DLD1 (cell line): ENCODE measurements around the gene FUBP1.
"Not testable (repeated sequence)": the region's sequence is repeated elsewhere in the genome, so short reads cannot be mapped to it uniquely, and the experiment has no call there.

Experiments used
- in situ Hi-C: cut with HindIII; loops from 2 replicates; pipeline ENCODE4 v1.10.0; 2017; ENCODE audit warnings: low sequenced_read_pairs

The FUBP1 gene

GRCh38 chr1:77990629-77991204, 11.8 kb upstream of the FUBP1 start:
- in situ Hi-C loops: no loop called here

- in situ Hi-C loops: no loop called here
Measured at GRCh38 chr1:77989744-77990143, 10.9 kb upstream of the FUBP1 start.

DNA sequence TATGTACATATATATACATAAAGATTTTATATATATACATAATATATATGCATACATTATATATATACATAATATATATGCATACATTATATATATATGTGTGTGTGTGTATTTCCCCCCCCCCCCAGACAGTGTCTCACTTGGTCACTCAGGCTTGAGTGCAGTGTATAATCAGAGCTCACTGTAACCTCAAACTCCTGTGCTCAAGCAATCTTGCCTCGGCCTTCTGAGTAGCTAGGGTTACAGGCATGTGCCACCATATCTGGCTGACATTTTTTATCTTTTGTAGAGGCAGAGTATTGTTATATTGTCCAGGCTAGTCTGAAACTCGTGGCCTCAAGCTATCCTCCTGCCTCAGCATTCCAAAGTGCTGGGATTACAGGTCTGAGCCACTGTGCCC, 9.0 kb upstream of the FUBP1 start:
- in situ Hi-C loops: no loop called here

GRCh38 chr1:77986810-77987209, 7.9 kb upstream of the FUBP1 start:
- in situ Hi-C loops: no loop called here

DNA sequence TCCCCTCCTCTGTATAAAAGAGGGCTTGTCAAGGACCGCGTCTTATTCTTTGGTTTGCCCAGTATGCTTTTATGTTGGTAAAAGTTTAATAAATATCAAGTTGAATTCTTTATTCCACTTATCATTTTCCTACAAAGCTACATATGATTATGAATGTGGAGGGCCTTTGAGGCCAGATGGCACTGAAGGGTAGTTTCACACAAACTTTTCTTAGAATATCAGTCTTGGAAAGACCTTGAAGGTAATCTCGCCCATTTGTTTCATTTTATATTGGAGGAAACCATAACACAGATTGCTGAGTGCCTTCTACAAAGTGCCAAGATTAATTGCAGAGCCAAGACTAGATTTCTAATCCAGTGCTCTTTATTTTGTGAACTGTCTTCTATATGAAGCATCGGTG, 5.8 kb upstream of the FUBP1 start:
- in situ Hi-C loops: no loop called here

- in situ Hi-C loops: no loop called here
Measured at GRCh38 chr1:77983997-77984355, 5.1 kb upstream of the FUBP1 start.

GRCh38 chr1:77983352-77983996, 4.6 kb upstream of the FUBP1 start:
- in situ Hi-C loops: not testable (repeated sequence)

DNA sequence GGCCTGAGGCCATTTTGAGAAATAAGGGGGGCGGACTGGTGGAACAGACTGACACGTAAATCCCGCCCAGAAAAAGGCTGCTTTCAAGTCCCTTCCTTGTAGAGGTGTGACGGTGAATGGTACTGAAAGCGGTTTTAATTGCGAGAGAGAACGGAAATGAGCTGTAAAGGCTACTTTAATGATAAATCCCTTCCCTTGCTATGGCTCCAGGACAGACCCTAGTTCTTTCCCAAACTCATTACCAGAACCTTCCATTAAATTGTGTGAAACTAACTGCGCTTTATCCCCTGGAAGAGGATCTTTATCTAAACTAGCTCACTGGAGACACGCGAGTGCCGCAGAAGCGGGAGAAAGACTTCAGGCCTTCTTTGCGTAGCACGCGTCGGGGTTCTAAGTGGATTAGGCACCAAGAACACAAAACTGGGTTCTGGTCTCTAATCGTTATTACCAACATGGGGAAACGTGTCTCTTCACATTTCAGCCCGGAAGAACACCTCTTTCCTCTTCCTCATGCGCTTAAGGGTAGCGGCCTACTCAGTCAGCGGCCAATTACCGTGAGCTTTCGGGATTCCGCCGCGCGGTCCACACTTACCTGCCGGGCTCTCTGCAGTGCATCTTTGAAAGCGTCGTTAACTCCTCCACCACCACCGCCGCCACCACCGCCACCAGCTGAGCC, 441 bp downstream of the FUBP1 start:
- in situ Hi-C loops: no loop called here

GRCh38 chr1:77977989-77978292, 931 bp downstream of the FUBP1 start:
- in situ Hi-C loops: no loop called here

GRCh38 chr1:77976433-77977076, 2.3 kb downstream of the FUBP1 start:
- in situ Hi-C loops: no loop called here

- in situ Hi-C loops: no loop called here
Measured at GRCh38 chr1:77975907-77976306, 3.0 kb downstream of the FUBP1 start.

- in situ Hi-C loops: no loop called here
Measured at GRCh38 chr1:77975386-77975785, 3.5 kb downstream of the FUBP1 start.

GRCh38 chr1:77972080-77972479, 6.8 kb downstream of the FUBP1 start:
- in situ Hi-C loops: no loop called here

GRCh38 chr1:77970192-77970591, 8.7 kb downstream of the FUBP1 start:
- in situ Hi-C loops: no loop called here

DNA sequence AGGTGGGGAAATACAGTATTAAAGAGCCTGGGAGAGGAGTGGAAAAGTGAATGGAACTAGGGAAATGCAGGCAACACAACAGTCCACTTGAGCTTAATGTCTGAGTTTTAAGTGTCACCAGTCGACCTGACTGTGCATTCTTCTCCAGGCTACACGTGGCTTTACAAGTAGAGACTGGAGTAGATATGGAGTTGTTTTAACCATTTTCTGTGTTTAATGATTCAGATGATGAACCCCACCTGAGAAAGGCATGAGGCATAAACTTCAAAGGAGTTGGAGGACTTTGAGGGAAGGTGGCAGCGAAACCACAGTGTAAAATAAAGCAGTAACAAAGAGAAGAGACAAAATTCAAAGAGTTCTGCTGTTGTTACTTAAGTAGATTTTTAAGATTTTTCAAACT, 12.6 kb downstream of the FUBP1 start:
- in situ Hi-C loops: no loop called here

DNA sequence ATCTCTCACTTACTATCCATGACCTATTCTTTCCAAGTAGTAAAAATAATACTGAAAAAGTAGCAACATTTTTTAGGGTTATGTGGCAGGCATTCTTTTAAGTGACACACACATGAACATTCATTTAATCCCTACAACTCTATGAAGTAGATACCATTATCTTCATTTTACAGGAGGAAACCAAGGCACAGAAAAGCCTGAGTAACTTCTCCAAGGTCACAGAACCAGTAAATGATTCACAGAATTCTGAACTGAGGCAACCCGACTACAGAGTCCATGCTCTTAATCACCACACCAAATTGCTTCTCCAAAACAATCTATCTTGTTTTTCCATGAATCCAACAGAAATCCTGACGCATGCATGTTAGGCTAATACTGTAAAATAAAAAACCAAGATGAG, 17.5 kb downstream of the FUBP1 start:
- in situ Hi-C loops: no loop called here

DNA sequence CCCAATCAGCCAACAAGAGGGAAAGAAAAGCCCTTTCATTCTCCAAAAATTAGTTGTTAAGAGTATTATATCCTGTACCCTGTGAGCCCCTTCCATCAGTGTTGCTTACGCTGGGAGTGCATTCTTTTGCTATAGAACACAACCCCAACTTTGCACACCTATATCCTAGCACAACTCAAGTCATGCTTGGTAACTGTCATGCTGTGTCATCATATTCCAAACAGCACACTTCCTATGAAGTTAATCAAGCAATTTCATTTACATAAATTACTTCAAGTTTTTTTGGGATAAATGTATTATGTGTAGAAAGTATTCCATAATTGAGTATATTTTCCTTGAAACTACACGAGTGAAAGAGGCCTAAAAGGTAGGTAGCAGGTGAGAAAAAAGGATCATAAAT, 20.0 kb downstream of the FUBP1 start:
- in situ Hi-C loops: no loop called here

- in situ Hi-C loops: no loop called here
Measured at GRCh38 chr1:77958391-77958790, 20.5 kb downstream of the FUBP1 start.

DNA sequence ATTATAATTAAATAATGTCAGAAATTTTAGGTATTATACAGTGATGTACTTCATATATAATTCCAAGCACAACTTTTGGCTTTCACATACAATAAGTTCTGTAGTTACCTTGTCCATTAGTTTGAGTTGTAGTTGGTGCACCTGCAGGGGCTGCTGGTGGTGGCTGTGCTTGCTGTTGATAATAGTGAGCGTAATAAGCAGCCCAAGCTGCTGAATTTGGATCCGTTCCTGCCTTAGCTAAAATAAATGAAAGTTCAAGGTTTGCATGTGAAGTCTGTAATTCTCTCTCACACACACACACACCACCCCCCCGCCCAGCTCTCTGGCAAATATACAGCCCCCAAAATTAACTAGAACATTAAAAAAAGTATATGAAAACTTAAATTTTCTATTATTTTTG, 22.4 kb downstream of the FUBP1 start:
- in situ Hi-C loops: no loop called here

DNA sequence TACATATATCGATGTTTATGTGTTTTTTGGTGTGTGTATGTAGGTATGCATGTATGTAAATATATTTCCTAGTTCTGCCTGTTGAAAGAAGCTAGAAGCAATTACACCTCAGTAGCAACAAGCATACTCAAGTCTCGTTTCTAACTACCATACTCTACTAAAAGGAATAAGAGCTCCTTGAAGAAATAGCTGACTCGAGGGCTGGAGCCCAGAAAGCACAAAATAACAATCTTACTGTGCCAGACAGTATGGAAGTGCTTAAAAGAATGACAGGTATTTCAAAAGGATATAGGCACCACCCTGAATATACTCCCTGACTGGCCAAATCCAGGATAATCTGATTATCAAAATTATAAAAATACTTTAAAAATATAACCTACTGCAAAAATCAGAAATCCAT, 23.2 kb downstream of the FUBP1 start:
- in situ Hi-C loops: no loop called here

- in situ Hi-C loops: no loop called here
Measured at GRCh38 chr1:77954521-77954920, 24.4 kb downstream of the FUBP1 start.

- in situ Hi-C loops: no loop called here
Measured at GRCh38 chr1:77953907-77954306, 25.0 kb downstream of the FUBP1 start.
